ENCODE data around the gene ELMO3. TPM values are rescaled to one million over a fixed set of nuclear protein-coding genes. Genes with fewer than 3 reads are reported as not detected.

The ELMO3 gene
- total and polyA plus RNA-seq, 4 donors: 1.7 to 3.8 (median 3.1) TPM

- Histone ChIP-seq H3K4me3 (ENCODE audit: low read depth in 1 of 3, low read length in 3 of 3) (no peak overlapping the region), H3K9ac (ENCODE audit: low read depth in 1 of 2, low read length in 2 of 2) (no peak overlapping the region), H3K36me3 (ENCODE audit: control insufficient read depth in 4 of 4, insufficient read depth in 3 of 4, low read depth in 1 of 4, low read length in 3 of 4) (peaks cover 0 to 17% (median 4%) of the 10 kb centered on the region in 4 donors), H3K27me3 (ENCODE audit: control insufficient read depth in 4 of 4, insufficient read depth in 4 of 4, low read length in 3 of 4) (no peaks in the 10 kb centered on the region), H3K9me3 (ENCODE audit: control insufficient read depth in 4 of 4, low read length in 3 of 4) (no peaks in the 10 kb centered on the region), H3K4me1 (ENCODE audit: control insufficient read depth in 4 of 4, insufficient read depth in 4 of 4, low read length in 3 of 4) (peaks cover 14 to 24% (median 18%) of the 10 kb centered on the region in 4 donors), H3K27ac (ENCODE audit: low read depth in 1 of 2, low read length in 2 of 2) (no peak overlapping the region)
- TF ChIP-seq CTCF (IDR thresholded peaks at IDR 0.05; ENCODE audit: low read depth, low read length, missing input control) (no peak), YY1 (IDR thresholded peaks at IDR 0.05) (no peak), RXRA (IDR thresholded peaks at IDR 0.05) (no peak), JUND (IDR thresholded peaks at IDR 0.05) (no peak), SP1 (IDR thresholded peaks at IDR 0.05) (no peak), MAX (IDR thresholded peaks at IDR 0.05) (no peak), RAD21 (IDR thresholded peaks at IDR 0.05) (no peak), ATF3 (IDR thresholded peaks at IDR 0.05) (no peak), REST (IDR thresholded peaks at IDR 0.05) (no peak), EGR1 (IDR thresholded peaks at IDR 0.05; ENCODE audit: low read depth in 2 of 2) (no peak), HNF4A (conservative IDR thresholded peaks at IDR 0.05) (no peak), TAF1 (conservative IDR thresholded peaks at IDR 0.05) (no peak), FOXA1 (IDR thresholded peaks at IDR 0.05) (no peak), NR2F2 (IDR thresholded peaks at IDR 0.05) (no peak), GABPA (IDR thresholded peaks at IDR 0.05 in 1 of 2, conservative IDR thresholded peaks at IDR 0.05 in 1 of 2) (no peak)
- WGBS: 87% methylated on average over 21 of the region's 21 CpGs
- DNase-seq (ENCODE audit: low spot score): no peak
Measured at GRCh38 chr16:67207249-67208091, 8.5 kb downstream of the ELMO3 start.

GRCh38 chr16:67208154-67208896 is 9.4 kb downstream of the ELMO3 start:
- no peak for DNase-seq (ENCODE audit: low spot score)
- 93% methylated on average over 11 of the region's 11 CpGs for WGBS
- Histone ChIP-seq H3K27ac (ENCODE audit: low read depth in 1 of 2, low read length in 2 of 2) (no peak overlapping the region), H3K4me3 (ENCODE audit: low read depth in 1 of 3, low read length in 3 of 3) (no peak overlapping the region), H3K9ac (ENCODE audit: low read depth in 1 of 2, low read length in 2 of 2) (no peak overlapping the region), H3K4me1 (ENCODE audit: control insufficient read depth in 4 of 4, insufficient read depth in 4 of 4, low read length in 3 of 4) (peaks cover 14 to 27% (median 21%) of the 10 kb centered on the region in 4 donors), H3K36me3 (ENCODE audit: control insufficient read depth in 4 of 4, insufficient read depth in 3 of 4, low read depth in 1 of 4, low read length in 3 of 4) (peaks cover 0 to 9% (median under 1%) of the 10 kb centered on the region in 4 donors), H3K9me3 (ENCODE audit: control insufficient read depth in 4 of 4, low read length in 3 of 4) (no peaks in the 10 kb centered on the region), H3K27me3 (ENCODE audit: control insufficient read depth in 4 of 4, insufficient read depth in 4 of 4, low read length in 3 of 4) (no peaks in the 10 kb centered on the region)
- TF ChIP-seq HNF4G (IDR thresholded peaks at IDR 0.05) (no peak), GABPA (IDR thresholded peaks at IDR 0.05 in 1 of 2, conservative IDR thresholded peaks at IDR 0.05 in 1 of 2) (no peak), REST (IDR thresholded peaks at IDR 0.05) (no peak), RXRA (IDR thresholded peaks at IDR 0.05) (no peak), FOXA1 (IDR thresholded peaks at IDR 0.05) (no peak), SP1 (IDR thresholded peaks at IDR 0.05) (no peak)
